ENCODE results near the gene PREX1. TPM values are rescaled to one million over a fixed set of nuclear protein-coding genes. Genes with fewer than 3 reads are reported as not detected.

The PREX1 gene
- total and polyA plus RNA-seq, 2 donors (not counting 1 experiment from before 2014, with no cell fraction given) = 1.0 to 3.1 TPM

DNA sequence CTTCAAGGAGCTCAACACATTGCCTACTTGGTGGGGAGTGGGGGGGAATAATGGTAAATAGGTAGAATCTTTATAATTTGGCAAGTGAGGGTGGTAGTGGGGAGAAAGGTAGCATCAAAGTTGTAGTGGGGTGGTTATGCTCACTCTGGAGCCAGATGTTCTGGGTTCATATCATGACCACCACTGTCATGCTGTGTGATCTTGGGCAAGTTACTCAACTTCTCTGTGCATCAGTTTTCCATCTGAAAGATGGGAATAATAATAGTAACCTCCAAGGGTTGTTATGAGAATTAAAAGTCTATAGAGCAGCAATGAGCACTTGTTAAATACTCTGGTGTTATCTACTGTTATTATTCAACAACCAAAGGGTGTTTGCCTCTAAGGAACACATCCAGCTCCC, 22.0 kb upstream of the PREX1 start:
- H3K4me2 ChIP-seq (ENCODE audit: extremely low read depth, insufficient read depth, low read length) = no peak overlapping the region
- H3K79me2 ChIP-seq (ENCODE audit: control insufficient read depth, insufficient read depth, low read length) = no peaks in the 10 kb centered on the region
- no peak for DNase-seq (ENCODE audit: low read depth in 2 of 2)
- no peaks in the 10 kb centered on the region for H3K4me1 ChIP-seq (ENCODE audit: control insufficient read depth, extremely low read depth, insufficient read depth, low read length)
- no peak for TF ChIP-seq EZH2 (IDR thresholded peaks at IDR 0.05; ENCODE audit: low read length, missing control alignments)
- TF ChIP-seq, protein P1, sequence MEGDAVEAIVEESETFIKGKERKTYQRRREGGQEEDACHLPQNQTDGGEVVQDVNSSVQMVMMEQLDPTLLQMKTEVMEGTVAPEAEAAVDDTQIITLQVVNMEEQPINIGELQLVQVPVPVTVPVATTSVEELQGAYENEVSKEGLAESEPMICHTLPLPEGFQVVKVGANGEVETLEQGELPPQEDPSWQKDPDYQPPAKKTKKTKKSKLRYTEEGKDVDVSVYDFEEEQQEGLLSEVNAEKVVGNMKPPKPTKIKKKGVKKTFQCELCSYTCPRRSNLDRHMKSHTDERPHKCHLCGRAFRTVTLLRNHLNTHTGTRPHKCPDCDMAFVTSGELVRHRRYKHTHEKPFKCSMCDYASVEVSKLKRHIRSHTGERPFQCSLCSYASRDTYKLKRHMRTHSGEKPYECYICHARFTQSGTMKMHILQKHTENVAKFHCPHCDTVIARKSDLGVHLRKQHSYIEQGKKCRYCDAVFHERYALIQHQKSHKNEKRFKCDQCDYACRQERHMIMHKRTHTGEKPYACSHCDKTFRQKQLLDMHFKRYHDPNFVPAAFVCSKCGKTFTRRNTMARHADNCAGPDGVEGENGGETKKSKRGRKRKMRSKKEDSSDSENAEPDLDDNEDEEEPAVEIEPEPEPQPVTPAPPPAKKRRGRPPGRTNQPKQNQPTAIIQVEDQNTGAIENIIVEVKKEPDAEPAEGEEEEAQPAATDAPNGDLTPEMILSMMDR (conservative IDR thresholded peaks at IDR 0.05 in 1 of 2, IDR thresholded peaks at IDR 0.05 in 1 of 2; ENCODE audit: low read depth in 1 of 2, low read length in 2 of 2) = no peak
- no peaks in the 10 kb centered on the region for H3K9me3 ChIP-seq (ENCODE audit: control insufficient read depth, insufficient read depth, low read depth, low read length)
- H3K36me3 ChIP-seq (ENCODE audit: control insufficient read depth, insufficient read depth, low read length) = no peaks in the 10 kb centered on the region
- no peaks in the 10 kb centered on the region for H3K27me3 ChIP-seq (ENCODE audit: control insufficient read depth, insufficient read depth, low read length)
- H3K27ac ChIP-seq (ENCODE audit: insufficient read depth, low read length) = no peak overlapping the region
- no peak overlapping the region for H3K9ac ChIP-seq (ENCODE audit: insufficient read depth, low read length)
- no peak overlapping the region for H2AFZ ChIP-seq (ENCODE audit: low read length)
- no peaks in the 10 kb centered on the region for H4K20me1 ChIP-seq (ENCODE audit: control insufficient read depth, extremely low read depth, insufficient read depth, low read length)
- H3K4me3 ChIP-seq (replicated peaks in 1 of 4; ENCODE audit: control extremely low read depth in 1 of 4, insufficient read depth in 1 of 4, low read depth in 3 of 4, low read length in 4 of 4) = no peak overlapping the region

DNA sequence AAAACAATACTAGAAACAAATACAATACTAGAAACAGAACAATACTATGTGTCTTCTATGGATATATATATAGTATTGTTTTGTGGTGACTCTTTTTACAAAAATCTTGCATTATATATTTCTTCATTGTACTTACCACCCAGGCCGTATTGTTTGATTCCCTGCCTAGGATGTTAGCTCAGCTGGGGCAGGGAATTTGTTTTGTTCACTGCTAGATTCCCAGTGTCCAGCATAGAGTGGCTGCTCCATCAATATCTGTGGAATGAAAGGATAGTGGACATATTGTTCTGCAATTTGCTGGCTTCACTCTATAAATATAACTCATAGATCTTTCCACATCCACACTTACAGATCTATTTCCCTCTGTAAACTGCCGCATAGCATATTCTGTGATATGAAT, 21.5 kb upstream of the PREX1 start:
- Histone ChIP-seq H3K36me3 (ENCODE audit: control insufficient read depth, insufficient read depth, low read length) (no peaks in the 10 kb centered on the region), H3K27me3 (ENCODE audit: control insufficient read depth, insufficient read depth, low read length) (no peaks in the 10 kb centered on the region), H2AFZ (ENCODE audit: low read length) (no peak overlapping the region), H4K20me1 (ENCODE audit: control insufficient read depth, extremely low read depth, insufficient read depth, low read length) (no peaks in the 10 kb centered on the region), H3K27ac (ENCODE audit: insufficient read depth, low read length) (no peak overlapping the region), H3K4me1 (ENCODE audit: control insufficient read depth, extremely low read depth, insufficient read depth, low read length) (no peaks in the 10 kb centered on the region), H3K4me2 (ENCODE audit: extremely low read depth, insufficient read depth, low read length) (no peak overlapping the region), H3K9me3 (ENCODE audit: control insufficient read depth, insufficient read depth, low read depth, low read length) (no peaks in the 10 kb centered on the region), H3K9ac (ENCODE audit: insufficient read depth, low read length) (no peak overlapping the region), H3K4me3 (replicated peaks in 1 of 4; ENCODE audit: control extremely low read depth in 1 of 4, insufficient read depth in 1 of 4, low read depth in 3 of 4, low read length in 4 of 4) (no peak overlapping the region), H3K79me2 (ENCODE audit: control insufficient read depth, insufficient read depth, low read length) (no peaks in the 10 kb centered on the region)
- DNase-seq (ENCODE audit: low read depth in 2 of 2) = no peak
- TF ChIP-seq, protein P1 (conservative IDR thresholded peaks at IDR 0.05 in 1 of 2, IDR thresholded peaks at IDR 0.05 in 1 of 2; ENCODE audit: low read depth in 1 of 2, low read length in 2 of 2) = no peak
- TF ChIP-seq EZH2 (IDR thresholded peaks at IDR 0.05; ENCODE audit: low read length, missing control alignments) = no peak

DNA sequence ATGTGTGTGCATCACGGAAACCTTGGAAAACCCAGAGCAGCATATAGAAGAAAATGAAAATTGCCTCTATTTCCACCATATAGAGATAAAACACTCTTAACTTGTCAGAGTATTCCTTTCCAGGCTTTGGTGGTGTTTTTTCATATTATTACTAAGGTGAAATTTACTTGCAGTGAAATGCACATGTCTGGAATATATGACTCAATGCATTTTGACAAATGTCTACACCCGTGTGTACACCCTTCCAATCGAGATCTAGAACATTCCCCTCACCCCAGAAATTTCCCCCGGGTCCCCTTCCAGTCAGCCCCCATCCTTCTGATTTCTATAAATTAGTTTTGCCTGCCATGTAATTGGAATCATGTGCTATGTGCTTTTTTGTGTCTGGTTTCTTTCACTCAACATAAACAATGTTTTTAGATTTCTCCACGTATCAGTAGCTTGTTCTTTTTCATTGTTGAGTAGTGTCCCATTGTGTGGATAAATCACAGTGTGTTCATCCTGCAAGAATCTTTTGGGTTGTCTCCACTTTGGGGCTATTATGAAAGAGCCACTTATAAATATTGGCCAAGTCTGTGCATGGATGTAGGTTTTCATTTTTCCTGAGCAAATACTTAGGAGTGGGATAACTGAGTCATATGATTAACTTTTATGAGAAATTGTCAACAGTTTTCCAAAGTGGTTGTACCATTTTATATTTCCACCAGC, 19.9 kb upstream of the PREX1 start:
- Histone ChIP-seq H3K9me3 (ENCODE audit: control insufficient read depth, insufficient read depth, low read depth, low read length) (no peaks in the 10 kb centered on the region), H3K4me1 (ENCODE audit: control insufficient read depth, extremely low read depth, insufficient read depth, low read length) (no peaks in the 10 kb centered on the region), H3K4me3 (replicated peaks in 1 of 4; ENCODE audit: control extremely low read depth in 1 of 4, insufficient read depth in 1 of 4, low read depth in 3 of 4, low read length in 4 of 4) (no peak overlapping the region), H3K27me3 (ENCODE audit: control insufficient read depth, insufficient read depth, low read length) (no peaks in the 10 kb centered on the region), H3K36me3 (ENCODE audit: control insufficient read depth, insufficient read depth, low read length) (no peaks in the 10 kb centered on the region), H3K27ac (ENCODE audit: insufficient read depth, low read length) (no peak overlapping the region), H3K4me2 (ENCODE audit: extremely low read depth, insufficient read depth, low read length) (no peak overlapping the region), H2AFZ (ENCODE audit: low read length) (no peak overlapping the region), H3K9ac (ENCODE audit: insufficient read depth, low read length) (no peak overlapping the region), H3K79me2 (ENCODE audit: control insufficient read depth, insufficient read depth, low read length) (no peaks in the 10 kb centered on the region), H4K20me1 (ENCODE audit: control insufficient read depth, extremely low read depth, insufficient read depth, low read length) (no peaks in the 10 kb centered on the region)
- no peak for DNase-seq (ENCODE audit: low read depth in 2 of 2)
- TF ChIP-seq EZH2 (IDR thresholded peaks at IDR 0.05; ENCODE audit: low read length, missing control alignments) = no peak
- TF ChIP-seq, protein P1 (conservative IDR thresholded peaks at IDR 0.05 in 1 of 2, IDR thresholded peaks at IDR 0.05 in 1 of 2; ENCODE audit: low read depth in 1 of 2, low read length in 2 of 2) = no peak

All from fibroblast of lung (primary cell).